Measurements from ENCODE around the gene PCYT1A.
"Not testable (repeated sequence)": the region's sequence is repeated elsewhere in the genome, so short reads cannot be mapped to it uniquely, and the experiment has no call there.

Gene PCYT1A

GRCh38 chr3:196287440-196288140 lies at the start of gene PCYT1A:
TSS of gene PCYT1A (minus strand) at chr3:196287726. CDS start at chr3:196270531, 17,195 bp downstream.
- DNase-seq = peak; percentile 88

- DNase-seq = no peak
These were observed 49.0 kb upstream of the PCYT1A start for GRCh38 chr3:196336319-196337145.

GRCh38 chr3:196335503-196335948 lies 48.0 kb upstream of the PCYT1A start:
- no peak for DNase-seq

GRCh38 chr3:196334982-196335381 lies 47.5 kb upstream of the PCYT1A start:
- no peak for DNase-seq

- DNase-seq = no peak
These were observed 44.6 kb upstream of the PCYT1A start for GRCh38 chr3:196332168-196332567.

GRCh38 chr3:196327405-196327804 lies 39.9 kb upstream of the PCYT1A start:
- no peak for DNase-seq

GRCh38 chr3:196326936-196327335 lies 39.4 kb upstream of the PCYT1A start:
- DNase-seq = no peak

- no peak for DNase-seq
These were observed 36.2 kb upstream of the PCYT1A start for GRCh38 chr3:196323691-196324090.

- DNase-seq = no peak
These were observed 35.5 kb upstream of the PCYT1A start for GRCh38 chr3:196323016-196323415.

- no peak for DNase-seq
These were observed 33.6 kb upstream of the PCYT1A start for GRCh38 chr3:196321162-196321561.

- DNase-seq = no peak
These were observed 32.6 kb upstream of the PCYT1A start for GRCh38 chr3:196320137-196320536.

GRCh38 chr3:196317687-196318467 lies 30.4 kb upstream of the PCYT1A start, which contains the start of gene DYNLT2B:
TSS of gene DYNLT2B (minus strand) at chr3:196318240. CDS start at chr3:196318152, 88 bp downstream.
- DNase-seq = peak; percentile 92

GRCh38 chr3:196316799-196317686 lies 29.5 kb upstream of the PCYT1A start:
- DNase-seq = not testable (repeated sequence)

GRCh38 chr3:196315821-196316220 lies 28.3 kb upstream of the PCYT1A start:
- no peak for DNase-seq

- no peak for DNase-seq
These were observed 27.1 kb upstream of the PCYT1A start for GRCh38 chr3:196314597-196314996.

GRCh38 chr3:196314086-196314485 lies 26.6 kb upstream of the PCYT1A start:
- not testable (repeated sequence) for DNase-seq

GRCh38 chr3:196302960-196303359 lies 15.4 kb upstream of the PCYT1A start:
- not testable (repeated sequence) for DNase-seq

- not testable (repeated sequence) for DNase-seq
These were observed 15.0 kb upstream of the PCYT1A start for GRCh38 chr3:196302551-196302950.

GRCh38 chr3:196298521-196298920 lies 11.0 kb upstream of the PCYT1A start:
- DNase-seq = no peak

- no peak for DNase-seq
These were observed 4.9 kb upstream of the PCYT1A start for GRCh38 chr3:196292286-196292923.

- DNase-seq = no peak
These were observed 575 bp upstream of the PCYT1A start for GRCh38 chr3:196288141-196288460.

GRCh38 chr3:196287090-196287439 lies 461 bp downstream of the PCYT1A start:
- DNase-seq = no peak

Data from activated CD8-positive, alpha-beta memory T cell treated with anti-CD3 and anti-CD28 coated beads for 24 hours (primary cell).